ENCODE measurements around the gene FARS2. TPM values are rescaled to one million over a fixed set of nuclear protein-coding genes. Genes with fewer than 3 reads are reported as not detected.

The FARS2 gene
- total RNA-seq, 1 donor from 2014 or later: 18.3 TPM

GRCh38 chr6:5486214-5486613, 224.9 kb downstream of the FARS2 start:
- ATAC-seq (no peak), DNase-seq (no peak)
- no peak for TF ChIP-seq CTCF (IDR thresholded peaks at IDR 0.05)
- Histone ChIP-seq H3K27ac (no peak overlapping the region), H3K4me3 (no peak overlapping the region), H3K9me3 (no peaks in the 10 kb centered on the region), H3K27me3 (no peaks in the 10 kb centered on the region), H3K4me1 (no peaks in the 10 kb centered on the region), H3K36me3 (peaks cover 6% of the 10 kb centered on the region)
- intact Hi-C loops (cut with DNase I): no loop called here

GRCh38 chr6:5490501-5491069, 229.3 kb downstream of the FARS2 start:
- no peaks in the 10 kb centered on the region for H3K9me3 ChIP-seq
- no peaks in the 10 kb centered on the region for H3K27me3 ChIP-seq
- intact Hi-C loops (cut with DNase I): no loop called here
- no peak overlapping the region for H3K4me3 ChIP-seq
- ATAC-seq (no peak), DNase-seq (no peak)
- H3K4me1 ChIP-seq: no peaks in the 10 kb centered on the region
- H3K27ac ChIP-seq: no peak overlapping the region
- H3K36me3 ChIP-seq: peaks cover 6% of the 10 kb centered on the region
- TF ChIP-seq CTCF (IDR thresholded peaks at IDR 0.05): no peak

GRCh38 chr6:5492356-5492755, 231.0 kb downstream of the FARS2 start:
- no peak for DNase-seq
- no peak overlapping the region for H3K4me3 ChIP-seq
- no peak overlapping the region for H3K27ac ChIP-seq
- ATAC-seq: no peak
- no peak for TF ChIP-seq CTCF (IDR thresholded peaks at IDR 0.05)
- intact Hi-C loops (cut with DNase I): no loop called here
- peaks cover 1% of the 10 kb centered on the region for H3K36me3 ChIP-seq
- no peaks in the 10 kb centered on the region for H3K4me1 ChIP-seq
- H3K9me3 ChIP-seq: no peaks in the 10 kb centered on the region
- H3K27me3 ChIP-seq: no peaks in the 10 kb centered on the region

- intact Hi-C loops (cut with DNase I): no loop called here
- no peak for DNase-seq
- Histone ChIP-seq H3K4me3 (no peak overlapping the region), H3K27ac (no peak overlapping the region), H3K36me3 (no peaks in the 10 kb centered on the region), H3K4me1 (no peaks in the 10 kb centered on the region), H3K9me3 (no peaks in the 10 kb centered on the region), H3K27me3 (no peaks in the 10 kb centered on the region)
- no peak for ATAC-seq
- TF ChIP-seq CTCF (IDR thresholded peaks at IDR 0.05): no peak
These were observed 232.5 kb downstream of the FARS2 start for GRCh38 chr6:5493806-5494205.

- DNase-seq (no peak), ATAC-seq (no peak)
- no peak overlapping the region for H3K4me3 ChIP-seq
- no peak overlapping the region for H3K27ac ChIP-seq
- intact Hi-C loops (cut with DNase I): no loop called here
- no peaks in the 10 kb centered on the region for H3K36me3 ChIP-seq
- H3K27me3 ChIP-seq: no peaks in the 10 kb centered on the region
- H3K9me3 ChIP-seq: no peaks in the 10 kb centered on the region
- no peak for TF ChIP-seq CTCF (IDR thresholded peaks at IDR 0.05)
- H3K4me1 ChIP-seq: no peaks in the 10 kb centered on the region
These were observed 236.7 kb downstream of the FARS2 start for GRCh38 chr6:5497896-5498578.

GRCh38 chr6:5498579-5498899, 237.2 kb downstream of the FARS2 start:
- H3K27ac ChIP-seq: no peak overlapping the region
- no peak for TF ChIP-seq CTCF (IDR thresholded peaks at IDR 0.05)
- no peaks in the 10 kb centered on the region for H3K4me1 ChIP-seq
- DNase-seq: no peak
- H3K36me3 ChIP-seq: no peaks in the 10 kb centered on the region
- no peaks in the 10 kb centered on the region for H3K9me3 ChIP-seq
- no peak overlapping the region for H3K4me3 ChIP-seq
- intact Hi-C loops (cut with DNase I): no loop called here
- ATAC-seq: no peak
- H3K27me3 ChIP-seq: no peaks in the 10 kb centered on the region

Data from upper lobe of right lung (tissue), 1 donor.